ENCODE results near the gene TUBB1. TPM values are rescaled to one million over a fixed set of nuclear protein-coding genes. Genes with fewer than 3 reads are reported as not detected.
"Not testable (repeated sequence)": the region's sequence is repeated elsewhere in the genome, so short reads cannot be mapped to it uniquely, and the experiment has no call there.

TUBB1 gene
- total RNA-seq: 0.47 TPM

DNA sequence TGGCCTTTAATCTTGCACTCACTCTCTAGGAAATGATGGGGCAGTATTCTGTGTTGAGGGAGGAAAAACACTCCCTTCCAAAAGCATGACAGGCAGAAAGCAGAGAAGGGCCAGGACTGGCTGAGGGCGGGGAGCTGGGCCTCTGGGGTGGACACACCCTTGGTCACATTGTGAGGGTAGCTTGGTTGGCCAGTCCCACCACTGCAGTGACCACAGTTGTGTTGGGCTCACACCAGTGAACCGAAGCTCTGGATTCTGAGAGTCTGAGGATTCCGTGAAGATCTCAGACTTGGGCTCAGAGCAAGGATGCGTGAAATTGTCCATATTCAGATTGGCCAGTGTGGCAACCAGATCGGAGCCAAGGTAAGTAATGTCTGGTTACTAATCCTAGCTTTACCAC is at the start of gene TUBB1:
Gene TUBB1 (plus strand): TSS at position 213 of the 400 bp plus-strand sequence. CDS start 94 bp downstream, at position 307.
- DNase-seq: no peak

GRCh38 chr20:58969439-58969838 is 49.8 kb upstream of the TUBB1 start:
- no peak for DNase-seq

DNA sequence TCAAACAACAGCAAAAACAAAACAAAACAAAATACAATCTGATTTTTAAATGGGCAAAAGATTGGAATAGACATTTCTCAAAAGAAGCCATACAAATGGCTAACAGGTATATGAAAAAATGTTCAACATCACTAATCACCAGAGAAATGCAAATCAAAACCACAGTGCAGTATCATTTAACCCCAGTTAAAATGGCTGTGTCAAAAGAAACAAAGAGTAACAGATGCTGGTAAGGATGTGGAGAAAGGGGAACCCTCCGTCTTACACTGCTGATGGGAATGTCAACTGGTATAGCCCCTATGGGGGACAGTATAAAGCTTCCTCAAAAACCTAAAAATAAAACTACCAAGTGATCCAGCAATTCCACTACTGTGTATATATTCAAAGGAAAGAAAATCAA is 49.1 kb upstream of the TUBB1 start:
- DNase-seq: no peak

DNA sequence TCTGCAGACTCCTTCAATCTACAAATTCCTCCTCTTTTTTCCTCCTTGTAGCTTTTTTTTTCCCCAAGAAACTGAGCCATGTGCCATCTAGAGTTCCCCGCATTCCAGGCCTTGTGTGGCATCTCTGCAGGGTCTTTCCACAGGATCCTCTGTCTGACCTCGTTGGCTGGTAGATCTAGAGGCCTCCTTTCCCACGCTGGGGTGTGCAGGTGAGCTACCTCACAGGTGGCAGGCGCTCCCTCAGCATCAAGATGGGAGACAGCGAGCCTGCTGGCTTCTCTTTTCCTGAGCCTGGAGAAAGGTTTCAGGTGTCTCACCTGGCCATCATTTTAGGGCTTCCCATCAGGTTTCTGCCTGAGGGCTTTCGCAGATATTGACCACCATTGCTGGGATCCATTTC is 47.8 kb upstream of the TUBB1 start:
- DNase-seq: no peak

DNA sequence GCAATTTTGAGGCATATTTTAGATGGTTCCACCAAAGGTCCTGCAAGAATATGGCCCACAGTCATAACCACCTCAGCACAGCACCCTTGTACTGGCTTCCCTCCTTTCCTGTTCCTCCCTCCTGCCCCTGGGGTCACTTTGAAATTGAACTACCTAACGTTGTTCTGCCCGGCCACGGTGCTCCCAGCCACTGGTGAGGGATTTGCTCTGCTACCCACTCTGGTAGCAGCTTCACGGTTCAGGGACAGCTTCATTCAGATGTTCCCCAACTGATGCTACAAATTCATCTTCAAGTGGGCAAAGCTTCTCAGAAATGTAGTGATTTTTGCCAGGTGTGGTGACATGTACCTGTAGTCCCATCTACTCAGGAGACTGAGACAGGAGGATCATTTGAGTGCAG is 46.0 kb upstream of the TUBB1 start:
- DNase-seq: no peak

DNA sequence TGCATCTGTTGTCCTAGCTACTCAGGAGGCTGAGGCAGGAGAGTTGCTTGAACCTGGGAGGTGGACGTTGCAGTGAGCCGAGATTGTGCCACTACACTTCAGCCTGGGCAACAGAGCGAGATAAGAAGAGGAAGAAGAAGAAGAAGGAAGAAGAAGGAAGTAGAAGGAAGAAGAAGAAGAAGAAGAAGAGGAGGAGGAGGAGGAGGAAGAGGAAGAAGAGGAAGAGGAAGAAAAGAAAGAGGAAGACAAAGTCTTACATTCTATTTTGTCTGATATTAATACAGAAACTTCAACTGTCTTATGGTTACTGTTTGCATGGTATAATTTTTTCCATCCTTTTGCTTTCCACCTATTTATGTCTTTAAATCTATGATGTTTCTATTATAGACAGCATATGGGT is 45.4 kb upstream of the TUBB1 start:
- no peak for DNase-seq

- DNase-seq: no peak
These were observed 43.9 kb upstream of the TUBB1 start for GRCh38 chr20:58975353-58975752.

DNA sequence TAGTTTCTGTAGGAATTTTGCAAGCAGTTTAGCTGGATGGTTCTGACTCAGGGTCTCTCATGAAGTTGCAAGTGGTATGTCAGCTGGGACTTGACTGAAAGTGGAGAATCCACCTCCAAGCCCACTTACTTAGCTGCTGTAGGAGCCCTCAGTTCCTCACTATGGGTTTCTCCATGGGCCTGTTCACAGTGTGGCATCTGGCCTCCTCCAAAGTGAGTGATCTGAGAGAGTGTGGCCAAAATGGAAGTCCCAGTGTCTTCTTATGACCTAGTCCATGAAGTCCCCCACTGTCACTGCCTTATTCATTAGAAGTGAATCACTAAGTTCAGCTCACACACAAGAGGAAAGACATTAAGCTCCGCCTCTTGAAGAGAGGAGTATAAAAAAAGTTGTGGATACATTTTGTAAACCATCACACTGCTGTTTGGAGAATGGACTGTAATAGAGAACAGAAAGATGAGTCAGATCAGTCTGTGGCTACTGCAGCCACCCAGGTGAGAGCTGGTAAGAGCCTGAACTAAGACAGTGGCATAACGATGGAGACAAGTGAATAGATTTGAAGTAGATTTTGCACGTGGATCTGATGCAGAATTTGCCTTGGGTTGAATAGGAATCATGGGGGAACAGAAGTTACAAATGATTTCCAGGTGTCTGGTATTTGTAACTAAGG is 43.0 kb upstream of the TUBB1 start:
- no peak for DNase-seq

- no peak for DNase-seq
These were observed 40.7 kb upstream of the TUBB1 start for GRCh38 chr20:58978351-58979190.

- DNase-seq: peak; percentile 76
These were observed 38.3 kb upstream of the TUBB1 start, which contains the start of gene NELFCD for GRCh38 chr20:58980711-58981627. NELFCD (plus strand) TSS chr20:58981256; CDS start chr20:58981310, 54 bp downstream.

- no peak for DNase-seq
These were observed 37.4 kb upstream of the TUBB1 start for GRCh38 chr20:58981628-58982364.

DNA sequence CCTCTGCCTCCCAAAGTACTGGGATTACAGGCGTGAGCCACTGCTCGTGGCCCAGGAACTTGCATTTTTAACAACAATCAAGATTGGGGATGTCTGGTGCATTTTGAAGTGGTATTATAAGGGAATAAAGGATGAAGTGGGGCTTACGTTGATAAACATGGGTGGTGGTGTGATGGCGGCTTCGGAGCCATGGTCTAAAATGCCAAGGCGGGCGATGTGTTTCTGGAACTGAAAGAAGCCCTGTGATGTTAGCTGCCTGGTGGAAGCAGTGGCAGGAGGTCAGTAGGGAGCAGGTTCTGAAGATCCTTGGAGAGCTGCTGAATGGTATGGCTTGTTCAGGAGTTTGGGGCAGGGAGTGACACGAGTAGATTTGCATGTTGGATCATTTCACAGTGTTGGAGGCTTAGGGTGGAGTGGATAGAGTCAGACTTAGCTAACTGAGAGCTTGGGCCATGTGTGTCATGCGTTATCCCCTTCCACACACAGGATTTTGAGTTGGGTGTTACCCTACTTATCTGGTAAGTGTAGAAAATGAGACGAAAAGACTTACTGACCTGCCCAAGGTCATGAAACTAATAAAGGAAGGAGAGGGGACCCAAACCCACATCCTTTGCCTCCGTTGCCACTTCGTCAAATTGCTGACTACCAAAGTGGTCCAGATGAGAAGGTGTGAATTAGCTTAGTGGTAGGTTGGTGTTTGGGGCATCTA is 36.7 kb upstream of the TUBB1 start:
- no peak for DNase-seq

DNA sequence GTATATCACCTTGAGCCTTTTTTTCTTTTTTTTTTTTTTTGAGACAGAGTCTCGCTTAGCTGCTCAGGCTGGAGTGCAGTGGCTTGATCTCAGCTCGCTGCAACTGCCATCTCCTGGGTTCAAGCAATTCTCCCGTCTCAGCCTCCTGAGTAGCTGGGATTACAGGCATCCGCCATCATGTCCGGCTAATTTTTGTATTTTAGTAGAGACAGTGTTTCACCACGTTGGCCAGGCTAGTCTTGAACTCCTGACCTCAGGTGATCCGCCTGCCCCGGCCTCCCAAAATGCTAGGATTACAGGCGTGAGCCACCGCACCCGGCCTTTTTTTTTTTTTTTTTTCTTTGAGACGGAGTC is 36.1 kb upstream of the TUBB1 start:
- not testable (repeated sequence) for DNase-seq

DNA sequence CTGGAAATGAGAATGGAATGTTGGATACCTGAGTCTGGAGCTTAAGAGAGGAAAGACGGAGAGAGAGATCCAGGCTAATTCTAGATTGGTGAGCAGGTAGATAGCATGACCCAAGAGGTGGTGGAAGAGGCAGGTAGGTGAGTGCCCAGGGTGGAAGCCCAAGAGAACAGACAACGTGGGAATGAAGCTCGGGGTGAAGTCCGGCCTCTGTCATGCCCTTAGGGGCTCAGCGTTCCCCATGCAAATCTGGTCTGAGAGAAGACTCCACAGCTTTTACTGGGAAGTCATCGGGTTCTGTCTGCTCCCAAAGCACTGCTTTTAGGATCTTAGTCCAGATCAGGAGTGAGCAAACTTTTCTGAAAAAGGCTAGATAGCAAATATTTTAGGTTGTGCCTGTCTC is 34.5 kb upstream of the TUBB1 start:
- DNase-seq: no peak

GRCh38 chr20:58985656-58986055 is 33.6 kb upstream of the TUBB1 start:
- no peak for DNase-seq

- DNase-seq: no peak
These were observed 32.8 kb upstream of the TUBB1 start for GRCh38 chr20:58986286-58986967.

DNA sequence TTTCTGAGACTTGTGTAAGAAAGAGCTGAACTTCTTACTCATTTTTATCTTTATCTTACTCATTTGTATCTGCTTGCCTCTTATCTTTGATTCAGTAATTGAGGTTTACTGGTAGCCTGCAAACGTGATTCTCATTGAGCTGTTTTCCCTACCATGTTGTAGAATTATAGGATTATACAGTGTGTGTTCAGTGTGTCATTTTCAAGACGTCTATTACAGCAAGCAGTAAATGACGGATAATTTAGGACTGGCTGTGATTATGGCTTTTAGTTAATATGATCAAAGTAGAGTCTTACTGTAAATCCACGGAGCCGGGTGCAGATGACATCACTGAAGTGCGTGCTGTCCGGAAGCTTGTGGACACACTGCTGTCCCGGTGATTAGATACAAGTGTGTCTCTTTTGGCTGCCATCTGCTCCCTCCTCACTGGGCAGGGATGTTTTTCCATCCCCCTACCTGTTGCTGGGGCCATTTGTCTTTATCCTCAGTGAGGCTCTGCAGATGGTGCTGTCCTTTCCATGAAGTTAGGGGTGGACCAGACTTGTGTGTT is 32.2 kb upstream of the TUBB1 start:
- DNase-seq: no peak

- no peak for DNase-seq
These were observed 31.3 kb upstream of the TUBB1 start for GRCh38 chr20:58987790-58988564.

GRCh38 chr20:58988565-58988882 is 30.7 kb upstream of the TUBB1 start:
- DNase-seq: no peak

DNA sequence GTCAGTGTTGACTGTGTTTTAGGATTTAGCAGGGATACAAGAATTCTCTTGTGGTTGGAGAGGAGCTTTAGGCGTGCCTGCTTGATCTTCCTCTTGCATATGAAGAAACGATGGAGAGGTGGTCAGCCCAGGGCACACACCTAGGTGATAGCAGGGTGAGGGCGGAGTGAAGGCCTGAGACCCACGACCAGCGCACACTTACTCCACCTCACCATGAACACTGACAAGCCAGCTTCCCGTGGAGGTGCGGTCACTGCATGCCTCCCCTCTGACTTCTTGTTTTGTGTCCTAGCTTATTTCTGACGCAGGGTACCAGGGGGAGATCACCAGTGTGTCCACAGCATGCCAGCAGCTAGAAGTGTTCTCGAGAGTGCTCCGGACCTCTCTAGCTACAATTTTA is 30.0 kb upstream of the TUBB1 start:
- DNase-seq: no peak
